ENCODE results near the gene DUS2.
"Not testable (repeated sequence)": the region's sequence is repeated elsewhere in the genome, so short reads cannot be mapped to it uniquely, and the experiment has no call there.

Gene DUS2

GRCh38 chr16:67988675-67989074 lies 34.4 kb upstream of the DUS2 start:
- no peaks in the 10 kb centered on the region for H3K9me3 ChIP-seq (ENCODE audit: insufficient read depth, low read depth, low read length)
- no peaks in the 10 kb centered on the region for H3K4me1 ChIP-seq (ENCODE audit: insufficient read depth, low read length)
- WGBS: 80% methylated on average over 3 of the region's 3 CpGs
- H3K27me3 ChIP-seq (ENCODE audit: insufficient read depth, low read length): peaks cover 13% of the 10 kb centered on the region
- H3K27ac ChIP-seq (ENCODE audit: low read depth, low read length): no peak overlapping the region
- no peak overlapping the region for H3K9ac ChIP-seq (ENCODE audit: low read depth, low read length)
- no peaks in the 10 kb centered on the region for H3K36me3 ChIP-seq (ENCODE audit: insufficient read depth, low read length)
- no peak overlapping the region for H3K4me3 ChIP-seq (ENCODE audit: low read length)

- no peak overlapping the region for H3K27ac ChIP-seq (ENCODE audit: low read depth, low read length)
- no peaks in the 10 kb centered on the region for H3K9me3 ChIP-seq (ENCODE audit: insufficient read depth, low read depth, low read length)
- WGBS: 96% methylated on average over 8 of the region's 8 CpGs
- no peaks in the 10 kb centered on the region for H3K4me1 ChIP-seq (ENCODE audit: insufficient read depth, low read length)
- H3K36me3 ChIP-seq (ENCODE audit: insufficient read depth, low read length): no peaks in the 10 kb centered on the region
- no peak overlapping the region for H3K9ac ChIP-seq (ENCODE audit: low read depth, low read length)
- no peak overlapping the region for H3K4me3 ChIP-seq (ENCODE audit: low read length)
- peaks cover 13% of the 10 kb centered on the region for H3K27me3 ChIP-seq (ENCODE audit: insufficient read depth, low read length)
Observed at GRCh38 chr16:67989322-67990017, 33.6 kb upstream of the DUS2 start.

- no peak overlapping the region for H3K9ac ChIP-seq (ENCODE audit: low read depth, low read length)
- no peak overlapping the region for H3K4me3 ChIP-seq (ENCODE audit: low read length)
- no peaks in the 10 kb centered on the region for H3K36me3 ChIP-seq (ENCODE audit: insufficient read depth, low read length)
- H3K4me1 ChIP-seq (ENCODE audit: insufficient read depth, low read length): no peaks in the 10 kb centered on the region
- peaks cover 13% of the 10 kb centered on the region for H3K27me3 ChIP-seq (ENCODE audit: insufficient read depth, low read length)
- H3K27ac ChIP-seq (ENCODE audit: low read depth, low read length): no peak overlapping the region
- WGBS: 92% methylated on average over 6 of the region's 6 CpGs
- H3K9me3 ChIP-seq (ENCODE audit: insufficient read depth, low read depth, low read length): no peaks in the 10 kb centered on the region
Observed at GRCh38 chr16:67990018-67990386, 33.1 kb upstream of the DUS2 start.

- H3K27ac ChIP-seq (ENCODE audit: low read depth, low read length): no peak overlapping the region
Observed at GRCh38 chr16:67992661-67993206, 30.4 kb upstream of the DUS2 start.

GRCh38 chr16:67993207-67994039 lies 29.7 kb upstream of the DUS2 start:
- WGBS: 23% methylated on average over 39 of the region's 39 CpGs
- Histone ChIP-seq H3K27ac (ENCODE audit: low read depth, low read length) (no peak overlapping the region), H3K9me3 (ENCODE audit: insufficient read depth, low read depth, low read length) (no peaks in the 10 kb centered on the region), H3K27me3 (ENCODE audit: insufficient read depth, low read length) (peaks cover 13% of the 10 kb centered on the region), H3K36me3 (ENCODE audit: insufficient read depth, low read length) (no peaks in the 10 kb centered on the region), H3K4me1 (ENCODE audit: insufficient read depth, low read length) (no peaks in the 10 kb centered on the region), H3K4me3 (ENCODE audit: low read length) (no peak overlapping the region), H3K9ac (ENCODE audit: low read depth, low read length) (no peak overlapping the region)

More at GRCh38 chr16:67992661-67993206, 30.4 kb upstream of the DUS2 start:
- H3K9ac ChIP-seq (ENCODE audit: low read depth, low read length): no peak overlapping the region
- no peaks in the 10 kb centered on the region for H3K36me3 ChIP-seq (ENCODE audit: insufficient read depth, low read length)
- no peaks in the 10 kb centered on the region for H3K9me3 ChIP-seq (ENCODE audit: insufficient read depth, low read depth, low read length)
- H3K4me1 ChIP-seq (ENCODE audit: insufficient read depth, low read length): no peaks in the 10 kb centered on the region
- peaks cover 13% of the 10 kb centered on the region for H3K27me3 ChIP-seq (ENCODE audit: insufficient read depth, low read length)
- WGBS: 81% methylated on average over 19 of the region's 20 CpGs
- H3K4me3 ChIP-seq (ENCODE audit: low read length): no peak overlapping the region

- not testable (repeated sequence) for H3K27ac ChIP-seq (ENCODE audit: low read depth, low read length)
Observed at GRCh38 chr16:67994040-67994408, 29.1 kb upstream of the DUS2 start.

GRCh38 chr16:67995423-67995822 lies 27.7 kb upstream of the DUS2 start:
- no peak overlapping the region for H3K4me3 ChIP-seq (ENCODE audit: low read length)
- H3K9me3 ChIP-seq (ENCODE audit: insufficient read depth, low read depth, low read length): no peaks in the 10 kb centered on the region
- no peak overlapping the region for H3K27ac ChIP-seq (ENCODE audit: low read depth, low read length)
- WGBS: 90% methylated on average over 5 of the region's 5 CpGs
- H3K36me3 ChIP-seq (ENCODE audit: insufficient read depth, low read length): no peaks in the 10 kb centered on the region
- no peaks in the 10 kb centered on the region for H3K4me1 ChIP-seq (ENCODE audit: insufficient read depth, low read length)
- H3K27me3 ChIP-seq (ENCODE audit: insufficient read depth, low read length): peaks cover 13% of the 10 kb centered on the region
- no peak overlapping the region for H3K9ac ChIP-seq (ENCODE audit: low read depth, low read length)

More at GRCh38 chr16:67994040-67994408, 29.1 kb upstream of the DUS2 start:
- not testable (repeated sequence) for H3K9me3 ChIP-seq (ENCODE audit: insufficient read depth, low read depth, low read length); H3K9ac ChIP-seq (ENCODE audit: low read depth, low read length); H3K4me3 ChIP-seq (ENCODE audit: low read length); H3K4me1 ChIP-seq (ENCODE audit: insufficient read depth, low read length); H3K36me3 ChIP-seq (ENCODE audit: insufficient read depth, low read length)
- 91% methylated on average over 4 of the region's 6 CpGs for whole genome bisulfite sequencing
- H3K27me3 ChIP-seq (ENCODE audit: insufficient read depth, low read length): peaks cover 13% of the 10 kb centered on the region

- no peaks in the 10 kb centered on the region for H3K36me3 ChIP-seq (ENCODE audit: insufficient read depth, low read length)
- no peaks in the 10 kb centered on the region for H3K9me3 ChIP-seq (ENCODE audit: insufficient read depth, low read depth, low read length)
- H3K27ac ChIP-seq (ENCODE audit: low read depth, low read length): no peak overlapping the region
- H3K27me3 ChIP-seq (ENCODE audit: insufficient read depth, low read length): peaks cover 13% of the 10 kb centered on the region
- WGBS: 98% methylated on average over 5 of the region's 5 CpGs
- no peaks in the 10 kb centered on the region for H3K4me1 ChIP-seq (ENCODE audit: insufficient read depth, low read length)
- H3K9ac ChIP-seq (ENCODE audit: low read depth, low read length): no peak overlapping the region
- no peak overlapping the region for H3K4me3 ChIP-seq (ENCODE audit: low read length)
Observed at GRCh38 chr16:67996666-67997065, 26.4 kb upstream of the DUS2 start.

GRCh38 chr16:67998231-67998778 lies 24.8 kb upstream of the DUS2 start:
- not testable (repeated sequence) for H3K9ac ChIP-seq (ENCODE audit: low read depth, low read length)
- WGBS: 96% methylated on average over 36 of the region's 36 CpGs

GRCh38 chr16:67998779-67999688 lies 24.1 kb upstream of the DUS2 start, which contains the start of gene DPEP2:
Gene DPEP2 (minus strand): TSS chr16:67999484. CDS start chr16:67993212, 6,272 bp downstream.
- H3K36me3 ChIP-seq (ENCODE audit: insufficient read depth, low read length); H3K4me1 ChIP-seq (ENCODE audit: insufficient read depth, low read length); H3K4me3 ChIP-seq (ENCODE audit: low read length); H3K9ac ChIP-seq (ENCODE audit: low read depth, low read length); H3K27ac ChIP-seq (ENCODE audit: low read depth, low read length); H3K9me3 ChIP-seq (ENCODE audit: insufficient read depth, low read depth, low read length); H3K27me3 ChIP-seq (ENCODE audit: insufficient read depth, low read length): not testable (repeated sequence)
- WGBS: 94% methylated on average over 18 of the region's 18 CpGs

More at GRCh38 chr16:67998231-67998778, 24.8 kb upstream of the DUS2 start:
- H3K9me3 ChIP-seq (ENCODE audit: insufficient read depth, low read depth, low read length); H3K4me1 ChIP-seq (ENCODE audit: insufficient read depth, low read length); H3K36me3 ChIP-seq (ENCODE audit: insufficient read depth, low read length); H3K4me3 ChIP-seq (ENCODE audit: low read length); H3K27me3 ChIP-seq (ENCODE audit: insufficient read depth, low read length); H3K27ac ChIP-seq (ENCODE audit: low read depth, low read length): not testable (repeated sequence)
